Transverse colon (tissue), 4 donors: ENCODE results near the gene MPO.

Experiments
- EP300 ChIP-seq: sonication (generic); formaldehyde crosslinking; IDR thresholded peaks from one replicate; pipeline ENCODE4 v1.6.1; 2017; ENCODE audit warnings: antibody characterized with exemption, low read depth
- POLR2A ChIP-seq: fragments of 450-650 bp; IDR thresholded peaks from one replicate; pipeline ENCODE4 v1.6.1; 2016; ENCODE audit warnings: antibody characterized with exemption, mild to moderate bottlenecking, moderate library complexity
- POLR2AphosphoS5 ChIP-seq, 3 donors: sonication (generic); formaldehyde crosslinking; IDR thresholded peaks; one replicate each; pipeline ENCODE4 v1.6.1; 2016; ENCODE audit warnings: antibody characterized with exemption in 3 of 3
- TF ChIP-seq, protein P1 (sequence below), 5 experiments: fragments of 200-600 bp in 3 of 5; fragments of 450-650 bp in 2 of 5; sonication (generic) in 3 of 5; IDR thresholded peaks; 1 replicate in 2 of 5; 2 replicates in 3 of 5; pipeline ENCODE4 v1.5.1; 2016 to 2017; ENCODE audit warnings: antibody characterized with exemption in 5 of 5, inconsistent platforms in 3 of 5, mild to moderate bottlenecking in 2 of 5, moderate library complexity in 1 of 5

- TF ChIP-seq, protein P1, sequence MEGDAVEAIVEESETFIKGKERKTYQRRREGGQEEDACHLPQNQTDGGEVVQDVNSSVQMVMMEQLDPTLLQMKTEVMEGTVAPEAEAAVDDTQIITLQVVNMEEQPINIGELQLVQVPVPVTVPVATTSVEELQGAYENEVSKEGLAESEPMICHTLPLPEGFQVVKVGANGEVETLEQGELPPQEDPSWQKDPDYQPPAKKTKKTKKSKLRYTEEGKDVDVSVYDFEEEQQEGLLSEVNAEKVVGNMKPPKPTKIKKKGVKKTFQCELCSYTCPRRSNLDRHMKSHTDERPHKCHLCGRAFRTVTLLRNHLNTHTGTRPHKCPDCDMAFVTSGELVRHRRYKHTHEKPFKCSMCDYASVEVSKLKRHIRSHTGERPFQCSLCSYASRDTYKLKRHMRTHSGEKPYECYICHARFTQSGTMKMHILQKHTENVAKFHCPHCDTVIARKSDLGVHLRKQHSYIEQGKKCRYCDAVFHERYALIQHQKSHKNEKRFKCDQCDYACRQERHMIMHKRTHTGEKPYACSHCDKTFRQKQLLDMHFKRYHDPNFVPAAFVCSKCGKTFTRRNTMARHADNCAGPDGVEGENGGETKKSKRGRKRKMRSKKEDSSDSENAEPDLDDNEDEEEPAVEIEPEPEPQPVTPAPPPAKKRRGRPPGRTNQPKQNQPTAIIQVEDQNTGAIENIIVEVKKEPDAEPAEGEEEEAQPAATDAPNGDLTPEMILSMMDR (IDR thresholded peaks at IDR 0.05) = no peak
- no peak for TF ChIP-seq POLR2A
- no peak for TF ChIP-seq POLR2AphosphoS5 (IDR thresholded peaks at IDR 0.05)
- TF ChIP-seq EP300 = no peak
Measured at GRCh38 chr17:58304750-58305486, 24.2 kb upstream of the MPO start.
